ENCODE data around the gene OPTC. TPM values are rescaled to one million over a fixed set of nuclear protein-coding genes. Genes with fewer than 3 reads are reported as not detected.

OPTC gene
- total and polyA plus RNA-seq, 12 donors, result 0.07 TPM; not detected in 11

- peak in 3 of 7 donors; percentile 25 to 41 (median 35) for DNase-seq
- Histone ChIP-seq H3K4me3 (no peak overlapping the region), H3K27ac (peak overlapping the region in 3 of 5 donors; percentile 14 to 71 (median 52)), H3K36me3 (replicated peaks in 1 of 2) (no peaks in the 10 kb centered on the region), H3K9me3 (replicated peaks in 1 of 3) (no peaks in the 10 kb centered on the region), H3K4me1 (replicated peaks in 1 of 2) (peaks cover 0 to 12% of the 10 kb centered on the region in 2 donors), H3K27me3 (no peaks in the 10 kb centered on the region)
- WGBS, 4 donors, result 14 to 55% (median 52%) methylated on average over 2 to 6 of the region's 6 CpGs
- TF ChIP-seq POLR2A (IDR thresholded peaks at IDR 0.05), result no peak
- no peak for TF ChIP-seq CTCF (IDR thresholded peaks at IDR 0.05)
- intact Hi-C loops (cut with DNase I), result loop anchor here (5.0 to 10.0 kb wide), 3 partner anchors 106 to 206 kb away; no protein-coding TSS in a partner anchor
Measured at GRCh38 chr1:203480525-203481084, 13.3 kb upstream of the OPTC start.

GRCh38 chr1:203481196-203481595 is 12.8 kb upstream of the OPTC start:
- H3K27ac ChIP-seq, result peak overlapping the region in 2 of 5 donors; percentile 34 to 52
- no peaks in the 10 kb centered on the region for H3K27me3 ChIP-seq
- H3K9me3 ChIP-seq (replicated peaks in 1 of 3), result no peaks in the 10 kb centered on the region
- no peaks in the 10 kb centered on the region for H3K36me3 ChIP-seq (replicated peaks in 1 of 2)
- peaks cover 0 to 12% of the 10 kb centered on the region in 2 donors for H3K4me1 ChIP-seq (replicated peaks in 1 of 2)
- intact Hi-C loops (cut with DNase I), result loop anchor here (5.0 to 10.0 kb wide), 3 partner anchors 106 to 206 kb away; no protein-coding TSS in a partner anchor
- H3K4me3 ChIP-seq, result no peak overlapping the region
- no peak for DNase-seq
- TF ChIP-seq CTCF (IDR thresholded peaks at IDR 0.05) (no peak), POLR2A (IDR thresholded peaks at IDR 0.05) (no peak)
- WGBS, 4 donors, result 45 to 75% (median 61%) methylated on average over 1 of the region's 1 CpG

- WGBS, 4 donors, result 83 to 89% (median 85%) methylated on average over 27 to 28 of the region's 28 CpGs
- DNase-seq, result no peak
- Histone ChIP-seq H3K27me3 (no peaks in the 10 kb centered on the region), H3K4me1 (replicated peaks in 1 of 2) (peaks cover 0 to 12% of the 10 kb centered on the region in 2 donors), H3K36me3 (replicated peaks in 1 of 2) (no peaks in the 10 kb centered on the region), H3K27ac (peak overlapping the region in 2 of 5 donors; percentile 68 to 70), H3K9me3 (replicated peaks in 1 of 3) (no peaks in the 10 kb centered on the region), H3K4me3 (peak overlapping the region in 1 of 4 donors; percentile 31)
- TF ChIP-seq POLR2A (IDR thresholded peaks at IDR 0.05) (no peak), CTCF (IDR thresholded peaks at IDR 0.05) (no peak)
- intact Hi-C loops (cut with DNase I), result loop anchor here (1.0 to 10.0 kb wide), 5 partner anchors 112 to 214 kb away; no protein-coding TSS in a partner anchor
Measured at GRCh38 chr1:203486618-203487370, 7.2 kb upstream of the OPTC start.

GRCh38 chr1:203488539-203488938 is 5.4 kb upstream of the OPTC start:
- 68 to 81% (median 73%) methylated on average over 7 of the region's 7 CpGs for WGBS, 4 donors
- Histone ChIP-seq H3K4me3 (no peak overlapping the region), H3K9me3 (replicated peaks in 1 of 3) (no peaks in the 10 kb centered on the region), H3K27me3 (no peaks in the 10 kb centered on the region), H3K36me3 (replicated peaks in 1 of 2) (no peaks in the 10 kb centered on the region), H3K4me1 (replicated peaks in 1 of 2) (peaks cover 0 to 12% of the 10 kb centered on the region in 2 donors), H3K27ac (no peak overlapping the region)
- no peak for DNase-seq
- intact Hi-C loops (cut with DNase I), result loop anchor here (5.0 to 10.0 kb wide), 4 partner anchors 114 to 216 kb away; no protein-coding TSS in a partner anchor
- TF ChIP-seq POLR2A (IDR thresholded peaks at IDR 0.05) (no peak), CTCF (IDR thresholded peaks at IDR 0.05) (no peak)
